ENCODE results near the gene RBM15B.
"Not testable (repeated sequence)": the region's sequence is repeated elsewhere in the genome, so short reads cannot be mapped to it uniquely, and the experiment has no call there.

DNA sequence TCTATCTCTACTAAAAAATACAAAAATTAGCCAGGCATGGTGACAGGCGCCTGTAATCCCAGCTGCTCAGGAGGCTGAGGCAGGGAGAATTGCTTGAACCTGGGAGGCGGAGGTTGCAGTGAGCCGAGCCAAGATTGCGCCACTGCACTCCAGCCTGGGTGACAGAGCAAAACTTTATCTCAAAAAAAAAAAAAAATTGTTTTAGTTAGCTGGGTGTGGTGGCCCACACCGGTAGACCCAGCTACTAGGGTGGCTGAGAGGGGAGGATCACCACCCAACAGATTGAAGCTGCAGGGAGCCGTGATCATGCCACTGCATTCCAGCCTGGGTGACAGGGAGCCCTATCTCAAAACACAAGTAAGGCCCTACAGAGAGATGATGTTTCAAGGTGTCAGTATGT is 3.8 kb upstream of the RBM15B start:
- TF ChIP-seq, protein P1, sequence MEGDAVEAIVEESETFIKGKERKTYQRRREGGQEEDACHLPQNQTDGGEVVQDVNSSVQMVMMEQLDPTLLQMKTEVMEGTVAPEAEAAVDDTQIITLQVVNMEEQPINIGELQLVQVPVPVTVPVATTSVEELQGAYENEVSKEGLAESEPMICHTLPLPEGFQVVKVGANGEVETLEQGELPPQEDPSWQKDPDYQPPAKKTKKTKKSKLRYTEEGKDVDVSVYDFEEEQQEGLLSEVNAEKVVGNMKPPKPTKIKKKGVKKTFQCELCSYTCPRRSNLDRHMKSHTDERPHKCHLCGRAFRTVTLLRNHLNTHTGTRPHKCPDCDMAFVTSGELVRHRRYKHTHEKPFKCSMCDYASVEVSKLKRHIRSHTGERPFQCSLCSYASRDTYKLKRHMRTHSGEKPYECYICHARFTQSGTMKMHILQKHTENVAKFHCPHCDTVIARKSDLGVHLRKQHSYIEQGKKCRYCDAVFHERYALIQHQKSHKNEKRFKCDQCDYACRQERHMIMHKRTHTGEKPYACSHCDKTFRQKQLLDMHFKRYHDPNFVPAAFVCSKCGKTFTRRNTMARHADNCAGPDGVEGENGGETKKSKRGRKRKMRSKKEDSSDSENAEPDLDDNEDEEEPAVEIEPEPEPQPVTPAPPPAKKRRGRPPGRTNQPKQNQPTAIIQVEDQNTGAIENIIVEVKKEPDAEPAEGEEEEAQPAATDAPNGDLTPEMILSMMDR (IDR thresholded peaks at IDR 0.05), result not testable (repeated sequence)
- TF ChIP-seq POLR2A, POLR2AphosphoS5 (IDR thresholded peaks at IDR 0.05): not testable (repeated sequence)
